Measurements from ENCODE around the gene BRCA1.

- TF ChIP-seq TCF4 (CRISPR knock-in tag; IDR thresholded peaks at IDR 0.05; ENCODE audit: borderline replicate concordance) = no peak
- TF ChIP-seq GLIS3 (CRISPR knock-in tag; IDR thresholded peaks at IDR 0.05) = no peak
- no peak for TF ChIP-seq ZNF8 (CRISPR knock-in tag; IDR thresholded peaks at IDR 0.05)
- no peak for TF ChIP-seq ARNTL (CRISPR knock-in tag; IDR thresholded peaks at IDR 0.05; ENCODE audit: borderline replicate concordance, low read depth)
- TF ChIP-seq RARB (CRISPR knock-in tag; IDR thresholded peaks at IDR 0.05) = no peak
- TF ChIP-seq, protein P1, sequence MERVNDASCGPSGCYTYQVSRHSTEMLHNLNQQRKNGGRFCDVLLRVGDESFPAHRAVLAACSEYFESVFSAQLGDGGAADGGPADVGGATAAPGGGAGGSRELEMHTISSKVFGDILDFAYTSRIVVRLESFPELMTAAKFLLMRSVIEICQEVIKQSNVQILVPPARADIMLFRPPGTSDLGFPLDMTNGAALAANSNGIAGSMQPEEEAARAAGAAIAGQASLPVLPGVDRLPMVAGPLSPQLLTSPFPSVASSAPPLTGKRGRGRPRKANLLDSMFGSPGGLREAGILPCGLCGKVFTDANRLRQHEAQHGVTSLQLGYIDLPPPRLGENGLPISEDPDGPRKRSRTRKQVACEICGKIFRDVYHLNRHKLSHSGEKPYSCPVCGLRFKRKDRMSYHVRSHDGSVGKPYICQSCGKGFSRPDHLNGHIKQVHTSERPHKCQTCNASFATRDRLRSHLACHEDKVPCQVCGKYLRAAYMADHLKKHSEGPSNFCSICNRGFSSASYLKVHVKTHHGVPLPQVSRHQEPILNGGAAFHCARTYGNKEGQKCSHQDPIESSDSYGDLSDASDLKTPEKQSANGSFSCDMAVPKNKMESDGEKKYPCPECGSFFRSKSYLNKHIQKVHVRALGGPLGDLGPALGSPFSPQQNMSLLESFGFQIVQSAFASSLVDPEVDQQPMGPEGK (CRISPR knock-in tag; IDR thresholded peaks at IDR 0.05; ENCODE audit: borderline replicate concordance) = no peak
- no peak for TF ChIP-seq ZNF565 (CRISPR knock-in tag; conservative IDR thresholded peaks at IDR 0.05; ENCODE audit: low read depth)
- TF ChIP-seq ZFP3 (CRISPR knock-in tag; IDR thresholded peaks at IDR 0.05) = no peak
- TF ChIP-seq CREB5 (CRISPR knock-in tag; IDR thresholded peaks at IDR 0.05; ENCODE audit: low read depth) = no peak
- no peak for TF ChIP-seq PPARA (CRISPR knock-in tag; IDR thresholded peaks at IDR 0.05; ENCODE audit: borderline replicate concordance)
- TF ChIP-seq TOX (CRISPR knock-in tag; IDR thresholded peaks at IDR 0.05; ENCODE audit: borderline replicate concordance) = no peak
- TF ChIP-seq ISL1 (CRISPR knock-in tag; IDR thresholded peaks at IDR 0.05) = no peak
- TF ChIP-seq BACH2 (CRISPR knock-in tag; IDR thresholded peaks at IDR 0.05; ENCODE audit: borderline replicate concordance) = no peak
- no peak for TF ChIP-seq CSDC2 (CRISPR knock-in tag; IDR thresholded peaks at IDR 0.05)
These were observed at the start of gene BRCA1 for GRCh38 chr17:43125133-43125966.
